ENCODE measurements around the gene CCDC74A. TPM values are rescaled to one million over a fixed set of nuclear protein-coding genes. Genes with fewer than 3 reads are reported as not detected.

The CCDC74A gene
- total RNA-seq, 2 donors from 2014 or later, result 3.7 to 7.1 TPM

- Mint-ChIP-seq H3K36me3 (no peaks in the 10 kb centered on the region), H3K9me3 (no peaks in the 10 kb centered on the region), H3K27ac (no peak overlapping the region)
- DNase-seq (ENCODE audit: low spot score in 2 of 2) (no peak), ATAC-seq (no peak)
Observed at GRCh38 chr2:131572175-131572574, 44.5 kb downstream of the CCDC74A start.

- Mint-ChIP-seq H3K9me3 (no peaks in the 10 kb centered on the region), H3K27ac (no peak overlapping the region), H3K36me3 (no peaks in the 10 kb centered on the region)
- ATAC-seq (no peak), DNase-seq (ENCODE audit: low spot score in 2 of 2) (no peak)
Observed at GRCh38 chr2:131577812-131578211, 50.1 kb downstream of the CCDC74A start.

GRCh38 chr2:131580187-131580586 lies 52.5 kb downstream of the CCDC74A start:
- ATAC-seq, result no peak
- no peak for DNase-seq (ENCODE audit: low spot score in 2 of 2)
- H3K36me3 Mint-ChIP-seq, result no peaks in the 10 kb centered on the region
- H3K9me3 Mint-ChIP-seq, result peaks cover 0 to 5% of the 10 kb centered on the region in 2 donors
- no peak overlapping the region for H3K27ac Mint-ChIP-seq

Other genes starting within 250 kb of the CCDC74A start
- not detected for gene RAB6D, start 163.7 kb upstream of the CCDC74A start, total RNA-seq
- not detected for gene TUBA3D, start 51.8 kb upstream of the CCDC74A start, total RNA-seq
- gene MZT2A, start 35.5 kb upstream of the CCDC74A start, total RNA-seq, result 100 to 1,000 TPM in 1 of 2 donors, 10 to 100 TPM in 1; 71.2 to 162 TPM